OCI-LY1 (cell line): ENCODE results near the gene NARF.
A peak's percentile ranks its signal among the peaks of the same experiment; 100 is the strongest.

Experiments
- H2AFZ ChIP-seq: fragments of 200-600 bp; sonication (generic), shearing (Covaris generic); 2 replicates; pipeline ENCODE4 v1.6.0; 2014; ENCODE audit warnings: antibody characterized with exemption, mild to moderate bottlenecking, low read length
- H3F3A ChIP-seq: fragments of 200-600 bp; sonication (generic), shearing (Covaris generic); 2 replicates; pipeline ENCODE4 v1.6.0; 2014; ENCODE audit warnings: mild to moderate bottlenecking, antibody characterized with exemption, low read length, moderate library complexity; ENCODE audit not compliant: insufficient read depth
- H3K27ac ChIP-seq: fragments of 200-600 bp; sonication (generic); 2 replicates; pipeline ENCODE4 v1.5.1; 2014; ENCODE audit warnings: low read length, mixed run types, mild to moderate bottlenecking, low read depth; ENCODE audit not compliant: poor library complexity, severe bottlenecking
- H3K27me3 ChIP-seq: fragments of 200-600 bp; sonication (generic); 2 replicates; pipeline ENCODE4 v1.6.0; 2014; ENCODE audit warnings: antibody characterized with exemption, mild to moderate bottlenecking, low read length, moderate library complexity; ENCODE audit not compliant: insufficient read depth
- H3K36me3 ChIP-seq: fragments of 200-600 bp; sonication (generic); 2 replicates; pipeline ENCODE4 v1.6.1; 2014; ENCODE audit warnings: mild to moderate bottlenecking, antibody characterized with exemption, low read length, moderate library complexity, mixed read lengths; ENCODE audit not compliant: insufficient read depth
- H3K4me1 ChIP-seq: fragments of 200-600 bp; sonication (generic); 2 replicates; pipeline ENCODE4 v1.5.1; 2014; ENCODE audit warnings: mild to moderate bottlenecking, low read length, moderate library complexity; ENCODE audit not compliant: insufficient read depth, severe bottlenecking
- H3K4me2 ChIP-seq: fragments of 200-600 bp; sonication (generic), shearing (Covaris generic); 2 replicates; pipeline ENCODE4 v1.6.1; 2014; ENCODE audit warnings: low read length
- H3K4me3 ChIP-seq: fragments of 200-600 bp; sonication (generic); 2 replicates; pipeline ENCODE4 v1.5.1; 2014; ENCODE audit warnings: low read length, low read depth, mild to moderate bottlenecking, mixed read lengths; ENCODE audit not compliant: poor library complexity, severe bottlenecking
- H3K79me2 ChIP-seq: fragments of 200-600 bp; shearing (Covaris generic); 2 replicates; pipeline ENCODE4 v1.6.1; 2016; ENCODE audit warnings: mixed run types, low read length, mixed read lengths; ENCODE audit not compliant: insufficient read depth
- H3K9ac ChIP-seq: fragments of 200-600 bp; sonication (generic), shearing (Covaris generic); 2 replicates; pipeline ENCODE4 v1.6.1; 2014; ENCODE audit warnings: mild to moderate bottlenecking, low read length, mixed read lengths
- H3K9me2 ChIP-seq: fragments of 200-600 bp; sonication (generic), shearing (Covaris generic); 2 replicates; pipeline ENCODE4 v1.6.1; 2014; ENCODE audit warnings: low read depth, mild to moderate bottlenecking, low read length, mixed read lengths
- H3K9me3 ChIP-seq: fragments of 200-600 bp; shearing (Covaris generic); 2 replicates; pipeline ENCODE4 v1.6.1; 2014; ENCODE audit warnings: low read length, mixed read lengths
- H4K20me1 ChIP-seq: fragments of 200-600 bp; sonication (generic), shearing (Covaris generic); 2 replicates; pipeline ENCODE4 v1.6.0; 2016; ENCODE audit warnings: mild to moderate bottlenecking, low read length; ENCODE audit not compliant: insufficient read depth
- EZH2 ChIP-seq: fragments of 200-600 bp; sonication (generic), shearing (Covaris generic); IDR thresholded peaks from 2 replicates; pipeline ENCODE4 v1.8.0; 2017; ENCODE audit warnings: borderline replicate concordance, mixed run types, mild to moderate bottlenecking, antibody characterized with exemption, low read length, moderate library complexity, mixed read lengths
- TF ChIP-seq, protein P1 (sequence below): fragments of 200-600 bp; sonication (generic), shearing (Covaris generic); IDR thresholded peaks from 2 replicates; pipeline ENCODE4 v1.5.1; 2017; ENCODE audit warnings: mild to moderate bottlenecking, antibody characterized with exemption, low read length, moderate library complexity, mixed read lengths

Gene NARF

GRCh38 chr17:82442643-82443464 lies 15.7 kb upstream of the NARF start:
- Histone ChIP-seq H3K27me3 (no peaks in the 10 kb centered on the region), H3K36me3 (peaks cover 71% of the 10 kb centered on the region), H3K79me2 (peaks cover 4% of the 10 kb centered on the region; the same call in 1 of the 2 replicates), H4K20me1 (no peaks in the 10 kb centered on the region), H3K4me3 (no peak overlapping the region), H3K9me2 (no peaks in the 10 kb centered on the region), H3K9ac (no peak overlapping the region), H3K27ac (peak overlapping the region; percentile 82), H3K4me2 (no peak overlapping the region), H2AFZ (no peak overlapping the region), H3K4me1 (peaks cover 56% of the 10 kb centered on the region), H3K9me3 (no peaks in the 10 kb centered on the region), H3F3A (peaks cover 9% of the 10 kb centered on the region; the same call in 1 of the 2 replicates)
- no peak for TF ChIP-seq EZH2
- TF ChIP-seq, protein P1, sequence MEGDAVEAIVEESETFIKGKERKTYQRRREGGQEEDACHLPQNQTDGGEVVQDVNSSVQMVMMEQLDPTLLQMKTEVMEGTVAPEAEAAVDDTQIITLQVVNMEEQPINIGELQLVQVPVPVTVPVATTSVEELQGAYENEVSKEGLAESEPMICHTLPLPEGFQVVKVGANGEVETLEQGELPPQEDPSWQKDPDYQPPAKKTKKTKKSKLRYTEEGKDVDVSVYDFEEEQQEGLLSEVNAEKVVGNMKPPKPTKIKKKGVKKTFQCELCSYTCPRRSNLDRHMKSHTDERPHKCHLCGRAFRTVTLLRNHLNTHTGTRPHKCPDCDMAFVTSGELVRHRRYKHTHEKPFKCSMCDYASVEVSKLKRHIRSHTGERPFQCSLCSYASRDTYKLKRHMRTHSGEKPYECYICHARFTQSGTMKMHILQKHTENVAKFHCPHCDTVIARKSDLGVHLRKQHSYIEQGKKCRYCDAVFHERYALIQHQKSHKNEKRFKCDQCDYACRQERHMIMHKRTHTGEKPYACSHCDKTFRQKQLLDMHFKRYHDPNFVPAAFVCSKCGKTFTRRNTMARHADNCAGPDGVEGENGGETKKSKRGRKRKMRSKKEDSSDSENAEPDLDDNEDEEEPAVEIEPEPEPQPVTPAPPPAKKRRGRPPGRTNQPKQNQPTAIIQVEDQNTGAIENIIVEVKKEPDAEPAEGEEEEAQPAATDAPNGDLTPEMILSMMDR = no peak

- Histone ChIP-seq H3K9me2 (no peaks in the 10 kb centered on the region), H3K9ac (no peak overlapping the region), H2AFZ (no peak overlapping the region), H3K9me3 (no peaks in the 10 kb centered on the region), H3K36me3 (peaks cover 76% of the 10 kb centered on the region), H3K79me2 (peaks cover 8% of the 10 kb centered on the region), H3K27me3 (no peaks in the 10 kb centered on the region), H3K27ac (no peak overlapping the region), H4K20me1 (no peaks in the 10 kb centered on the region), H3K4me3 (no peak overlapping the region), H3K4me2 (no peak overlapping the region), H3F3A (peaks cover 9% of the 10 kb centered on the region; the same call in 1 of the 2 replicates), H3K4me1 (peaks cover 61% of the 10 kb centered on the region)
- TF ChIP-seq, protein P1 = no peak
- no peak for TF ChIP-seq EZH2
Measured at GRCh38 chr17:82443465-82444283, 14.9 kb upstream of the NARF start.

- Histone ChIP-seq H4K20me1 (no peaks in the 10 kb centered on the region), H3K27me3 (no peaks in the 10 kb centered on the region), H3K27ac (no peak overlapping the region), H3K79me2 (peaks cover 11% of the 10 kb centered on the region), H3F3A (peaks cover 13% of the 10 kb centered on the region), H3K4me2 (no peak overlapping the region), H3K36me3 (peaks cover 77% of the 10 kb centered on the region), H3K4me3 (no peak overlapping the region), H3K9me3 (no peaks in the 10 kb centered on the region), H3K9ac (no peak overlapping the region), H3K9me2 (no peaks in the 10 kb centered on the region), H3K4me1 (peaks cover 68% of the 10 kb centered on the region), H2AFZ (no peak overlapping the region)
- no peak for TF ChIP-seq EZH2
Measured at GRCh38 chr17:82444284-82444893, 14.2 kb upstream of the NARF start.
